ENCODE results near the gene B4GALNT4. TPM values are rescaled to one million over a fixed set of nuclear protein-coding genes. Genes with fewer than 3 reads are reported as not detected.
"Not testable (repeated sequence)": the region's sequence is repeated elsewhere in the genome, so short reads cannot be mapped to it uniquely, and the experiment has no call there.

B4GALNT4 gene
- total RNA-seq, 1 donor from 2014 or later: 294 TPM

DNA sequence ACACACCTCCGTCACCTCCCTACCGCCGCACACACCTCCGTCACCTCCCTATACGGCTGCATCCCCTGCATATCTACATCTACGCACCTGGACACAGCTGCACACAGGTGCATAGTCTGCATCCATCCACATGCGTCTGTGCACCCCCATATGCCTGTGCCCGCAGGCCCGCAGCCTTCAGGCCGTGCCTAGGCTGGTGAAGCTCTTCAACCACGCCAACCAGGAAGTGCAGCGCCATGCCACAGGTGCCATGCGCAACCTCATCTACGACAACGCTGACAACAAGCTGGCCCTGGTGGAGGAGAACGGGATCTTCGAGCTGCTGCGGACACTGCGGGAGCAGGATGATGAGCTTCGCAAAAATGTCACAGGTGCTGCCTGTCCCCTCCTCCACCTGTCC lies 29.5 kb downstream of the B4GALNT4 start:
- no peak overlapping the region for H3K27ac Mint-ChIP-seq
- no peak overlapping the region for H3K4me3 Mint-ChIP-seq (ENCODE audit: low read depth)
- H3K4me1 Mint-ChIP-seq (ENCODE audit: low read depth): peaks cover 4% of the 10 kb centered on the region
- no peaks in the 10 kb centered on the region for H3K9me3 Mint-ChIP-seq (ENCODE audit: low read depth)
- DNase-seq (ENCODE audit: low spot score, unreplicated experiment): no peak
- no peaks in the 10 kb centered on the region for H3K27me3 Mint-ChIP-seq
- peaks cover 15% of the 10 kb centered on the region for H3K36me3 Mint-ChIP-seq (ENCODE audit: insufficient read depth)
- TF ChIP-seq, protein P1, sequence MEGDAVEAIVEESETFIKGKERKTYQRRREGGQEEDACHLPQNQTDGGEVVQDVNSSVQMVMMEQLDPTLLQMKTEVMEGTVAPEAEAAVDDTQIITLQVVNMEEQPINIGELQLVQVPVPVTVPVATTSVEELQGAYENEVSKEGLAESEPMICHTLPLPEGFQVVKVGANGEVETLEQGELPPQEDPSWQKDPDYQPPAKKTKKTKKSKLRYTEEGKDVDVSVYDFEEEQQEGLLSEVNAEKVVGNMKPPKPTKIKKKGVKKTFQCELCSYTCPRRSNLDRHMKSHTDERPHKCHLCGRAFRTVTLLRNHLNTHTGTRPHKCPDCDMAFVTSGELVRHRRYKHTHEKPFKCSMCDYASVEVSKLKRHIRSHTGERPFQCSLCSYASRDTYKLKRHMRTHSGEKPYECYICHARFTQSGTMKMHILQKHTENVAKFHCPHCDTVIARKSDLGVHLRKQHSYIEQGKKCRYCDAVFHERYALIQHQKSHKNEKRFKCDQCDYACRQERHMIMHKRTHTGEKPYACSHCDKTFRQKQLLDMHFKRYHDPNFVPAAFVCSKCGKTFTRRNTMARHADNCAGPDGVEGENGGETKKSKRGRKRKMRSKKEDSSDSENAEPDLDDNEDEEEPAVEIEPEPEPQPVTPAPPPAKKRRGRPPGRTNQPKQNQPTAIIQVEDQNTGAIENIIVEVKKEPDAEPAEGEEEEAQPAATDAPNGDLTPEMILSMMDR (IDR thresholded peaks at IDR 0.05; ENCODE audit: unreplicated experiment): no peak

GRCh38 chr11:399731-400211 lies 30.5 kb downstream of the B4GALNT4 start:
- Mint-ChIP-seq H3K9me3 (ENCODE audit: low read depth) (no peaks in the 10 kb centered on the region), H3K27ac (no peak overlapping the region), H3K36me3 (ENCODE audit: insufficient read depth) (peaks cover 13% of the 10 kb centered on the region), H3K4me1 (ENCODE audit: low read depth) (peaks cover 2% of the 10 kb centered on the region), H3K27me3 (no peaks in the 10 kb centered on the region), H3K4me3 (ENCODE audit: low read depth) (no peak overlapping the region)
- TF ChIP-seq, protein P1 (IDR thresholded peaks at IDR 0.05; ENCODE audit: unreplicated experiment): no peak
- no peak for DNase-seq (ENCODE audit: low spot score, unreplicated experiment)

DNA sequence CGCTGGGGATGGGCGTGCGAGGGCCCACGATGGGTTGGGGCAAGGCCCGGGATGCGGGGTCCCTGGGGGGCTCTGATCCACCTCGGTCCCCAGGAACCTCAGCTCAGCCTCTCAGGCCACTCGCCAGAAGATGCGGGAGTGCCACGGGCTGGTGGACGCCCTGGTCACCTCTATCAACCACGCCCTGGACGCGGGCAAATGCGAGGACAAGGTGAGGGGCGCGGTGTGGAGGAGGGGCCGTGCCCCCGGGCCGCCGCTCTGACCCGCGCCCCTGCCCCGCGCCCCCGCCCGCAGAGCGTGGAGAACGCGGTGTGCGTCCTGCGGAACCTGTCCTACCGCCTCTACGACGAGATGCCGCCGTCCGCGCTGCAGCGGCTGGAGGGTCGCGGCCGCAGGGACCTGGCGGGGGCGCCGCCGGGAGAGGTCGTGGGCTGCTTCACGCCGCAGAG lies 31.0 kb downstream of the B4GALNT4 start:
- Mint-ChIP-seq H3K9me3 (ENCODE audit: low read depth) (no peaks in the 10 kb centered on the region), H3K27me3 (no peaks in the 10 kb centered on the region), H3K27ac (no peak overlapping the region), H3K4me1 (ENCODE audit: low read depth) (no peaks in the 10 kb centered on the region), H3K36me3 (ENCODE audit: insufficient read depth) (peaks cover 15% of the 10 kb centered on the region), H3K4me3 (ENCODE audit: low read depth) (no peak overlapping the region)
- no peak for DNase-seq (ENCODE audit: low spot score, unreplicated experiment)
- TF ChIP-seq, protein P1 (IDR thresholded peaks at IDR 0.05; ENCODE audit: unreplicated experiment): no peak

GRCh38 chr11:401196-401595 lies 31.9 kb downstream of the B4GALNT4 start:
- not testable (repeated sequence) for H3K27me3 Mint-ChIP-seq; H3K4me3 Mint-ChIP-seq (ENCODE audit: low read depth); H3K4me1 Mint-ChIP-seq (ENCODE audit: low read depth); H3K27ac Mint-ChIP-seq; DNase-seq (ENCODE audit: low spot score, unreplicated experiment); H3K9me3 Mint-ChIP-seq (ENCODE audit: low read depth)
- H3K36me3 Mint-ChIP-seq (ENCODE audit: insufficient read depth): peaks cover 16% of the 10 kb centered on the region

DNA sequence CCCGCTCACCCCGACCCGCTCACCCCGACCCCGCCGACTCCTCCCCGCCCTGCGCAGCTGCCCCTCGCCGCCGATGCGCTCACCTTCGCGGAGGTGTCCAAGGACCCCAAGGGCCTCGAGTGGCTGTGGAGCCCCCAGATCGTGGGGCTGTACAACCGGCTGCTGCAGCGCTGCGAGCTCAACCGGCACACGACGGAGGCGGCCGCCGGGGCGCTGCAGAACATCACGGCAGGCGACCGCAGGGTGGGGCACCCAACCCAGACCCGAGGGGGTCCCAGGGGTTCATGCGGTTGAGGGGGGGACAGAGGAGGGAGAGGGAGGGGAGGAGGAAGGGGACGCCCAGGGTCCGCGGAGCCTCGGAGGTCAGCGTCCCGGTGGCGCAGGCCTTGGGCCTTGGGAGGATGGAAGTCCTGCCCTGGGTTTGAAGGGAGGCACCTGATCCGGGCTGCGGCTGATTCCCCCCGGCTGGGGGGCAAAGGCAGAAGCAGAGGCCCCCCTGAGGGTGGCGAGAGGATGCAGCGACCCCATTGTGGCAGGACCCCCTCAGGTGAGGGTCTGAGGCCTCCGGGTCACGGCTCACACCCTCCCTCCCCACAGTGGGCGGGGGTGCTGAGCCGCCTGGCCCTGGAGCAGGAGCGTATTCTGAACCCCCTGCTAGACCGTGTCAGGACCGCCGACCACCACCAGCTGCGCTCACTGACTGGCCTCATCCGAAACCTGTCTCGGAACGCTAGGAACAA lies 33.9 kb downstream of the B4GALNT4 start:
- H3K27ac Mint-ChIP-seq: no peak overlapping the region
- no peaks in the 10 kb centered on the region for H3K9me3 Mint-ChIP-seq (ENCODE audit: low read depth)
- DNase-seq (ENCODE audit: low spot score, unreplicated experiment): no peak
- no peaks in the 10 kb centered on the region for H3K4me1 Mint-ChIP-seq (ENCODE audit: low read depth)
- no peak overlapping the region for H3K4me3 Mint-ChIP-seq (ENCODE audit: low read depth)
- TF ChIP-seq, protein P1 (IDR thresholded peaks at IDR 0.05; ENCODE audit: unreplicated experiment): no peak
- H3K27me3 Mint-ChIP-seq: no peaks in the 10 kb centered on the region
- peaks cover 13% of the 10 kb centered on the region for H3K36me3 Mint-ChIP-seq (ENCODE audit: insufficient read depth)

Data from progenitor cell of endocrine pancreas (in vitro differentiated cells).